Liver (tissue), 2 donors: Measurements from ENCODE around the gene INPPL1.

Source experiments
- FOXA1 ChIP-seq: IDR thresholded peaks from 2 replicates; pipeline ENCODE4 v1.6.1; 2016; ENCODE audit warnings: antibody characterized with exemption
- SP1 ChIP-seq: IDR thresholded peaks from 2 replicates; pipeline ENCODE4 v1.6.1; 2018; ENCODE audit warnings: antibody characterized with exemption, mild to moderate bottlenecking
- TAF1 ChIP-seq: conservative IDR thresholded peaks from 2 replicates; pipeline ENCODE4 v1.6.1; 2016; ENCODE audit warnings: antibody characterized with exemption, mild to moderate bottlenecking
- TF ChIP-seq, protein P1 (sequence below): IDR thresholded peaks from 2 replicates; pipeline ENCODE4 v1.6.1; 2016; ENCODE audit warnings: antibody characterized with exemption
- donor health status: healthy.

DNA sequence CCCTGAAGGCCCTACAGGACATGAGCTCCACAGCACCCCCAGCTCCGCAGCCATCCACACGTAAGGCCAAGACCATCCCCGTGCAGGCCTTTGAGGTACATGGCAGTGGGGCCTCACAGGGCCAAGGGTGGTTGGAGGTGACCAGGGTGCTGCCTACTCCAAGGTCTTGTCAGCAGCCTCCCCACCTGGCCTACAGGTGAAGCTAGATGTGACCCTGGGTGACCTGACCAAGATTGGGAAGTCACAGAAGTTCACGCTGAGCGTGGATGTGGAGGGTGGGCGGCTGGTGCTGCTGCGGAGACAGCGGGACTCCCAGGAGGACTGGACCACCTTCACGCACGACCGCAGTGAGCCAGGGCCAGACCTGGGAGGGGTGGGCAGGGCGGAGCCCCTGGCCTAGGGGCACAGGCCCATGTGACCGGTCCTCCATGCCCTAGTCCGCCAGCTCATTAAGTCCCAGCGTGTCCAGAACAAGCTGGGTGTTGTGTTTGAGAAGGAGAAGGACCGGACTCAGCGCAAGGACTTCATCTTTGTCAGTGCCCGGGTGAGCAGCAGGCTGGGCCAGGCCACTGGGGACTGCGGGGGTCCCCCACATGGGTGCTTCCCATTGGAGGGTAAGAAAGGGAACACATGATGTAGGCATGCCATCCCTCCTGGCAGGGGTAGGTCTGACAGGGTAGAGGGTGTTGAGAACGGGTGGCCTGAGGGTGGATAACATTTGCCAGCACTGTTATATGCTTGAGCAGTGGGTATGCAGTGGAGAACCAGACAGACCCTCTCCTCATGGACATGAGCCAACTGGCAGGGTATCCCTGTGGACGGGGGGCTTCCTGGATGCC, 5.6 kb downstream of the INPPL1 start:
- no peak for TF ChIP-seq FOXA1
- TF ChIP-seq SP1: no peak
- TF ChIP-seq, protein P1, sequence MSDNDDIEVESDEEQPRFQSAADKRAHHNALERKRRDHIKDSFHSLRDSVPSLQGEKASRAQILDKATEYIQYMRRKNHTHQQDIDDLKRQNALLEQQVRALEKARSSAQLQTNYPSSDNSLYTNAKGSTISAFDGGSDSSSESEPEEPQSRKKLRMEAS: no peak
- no peak for TF ChIP-seq TAF1
